ENCODE measurements around the gene RNF168. TPM values are rescaled to one million over a fixed set of nuclear protein-coding genes. Genes with fewer than 3 reads are reported as not detected.
A peak's percentile ranks its signal among the peaks of the same experiment; 100 is the strongest.
"Not testable (repeated sequence)": the region's sequence is repeated elsewhere in the genome, so short reads cannot be mapped to it uniquely, and the experiment has no call there.

The RNF168 gene
- total and polyA plus RNA-seq, 7 donors: 3.6 to 22.1 (median 11.6) TPM

GRCh38 chr3:196463804-196464203 lies 39.8 kb downstream of the RNF168 start:
- Histone ChIP-seq H3K36me3 (ENCODE audit: insufficient read depth in 1 of 2, low read depth in 1 of 2) (peaks cover 0 to 9% of the 10 kb centered on the region in 2 donors), H3K27me3 (ENCODE audit: insufficient read depth in 3 of 3, low read length in 2 of 3) (no peaks in the 10 kb centered on the region), H3K9me3 (no peaks in the 10 kb centered on the region), H3K27ac (no peak overlapping the region), H3K4me3 (no peak overlapping the region), H3K4me1 (no peaks in the 10 kb centered on the region)
- intact Hi-C loops (cut with DNase I): no loop called here
- no peak for TF ChIP-seq CTCF (IDR thresholded peaks at IDR 0.05)
- ATAC-seq (peak in 3 of 4 donors; percentile 53 to 79 (median 58)), DNase-seq (no peak)
- 49 to 81% (median 57%) methylated on average over 3 of the region's 3 CpGs for WGBS, 3 donors

GRCh38 chr3:196463478-196463756 lies 40.2 kb downstream of the RNF168 start:
- DNase-seq (no peak), ATAC-seq (no peak)
- no peak for TF ChIP-seq CTCF (IDR thresholded peaks at IDR 0.05)
- intact Hi-C loops (cut with DNase I): no loop called here
- Histone ChIP-seq H3K4me3 (no peak overlapping the region), H3K36me3 (ENCODE audit: insufficient read depth in 1 of 2, low read depth in 1 of 2) (peaks cover 0 to 5% of the 10 kb centered on the region in 2 donors), H3K27ac (no peak overlapping the region), H3K9me3 (no peaks in the 10 kb centered on the region), H3K27me3 (ENCODE audit: insufficient read depth in 3 of 3, low read length in 2 of 3) (no peaks in the 10 kb centered on the region), H3K4me1 (no peaks in the 10 kb centered on the region)
- 51 to 91% (median 60%) methylated on average over 2 of the region's 2 CpGs for WGBS, 3 donors

- intact Hi-C loops (cut with DNase I); H3K9me3 ChIP-seq; H3K4me3 ChIP-seq; H3K27ac ChIP-seq; DNase-seq; H3K27me3 ChIP-seq (ENCODE audit: insufficient read depth in 3 of 3, low read length in 2 of 3); H3K36me3 ChIP-seq (ENCODE audit: insufficient read depth in 1 of 2, low read depth in 1 of 2); ATAC-seq; H3K4me1 ChIP-seq: not testable (repeated sequence)
- WGBS, 3 donors: 97 to 100% (median 98%) methylated on average over 1 of the region's 1 CpG
Measured at GRCh38 chr3:196462680-196463477, 40.7 kb downstream of the RNF168 start.

- no peak overlapping the region for H3K27ac ChIP-seq
- H3K27me3 ChIP-seq (ENCODE audit: insufficient read depth in 3 of 3, low read length in 2 of 3): no peaks in the 10 kb centered on the region
- no peaks in the 10 kb centered on the region for H3K4me1 ChIP-seq
- no peak overlapping the region for H3K4me3 ChIP-seq
- intact Hi-C loops (cut with DNase I): loop anchor here in 1 of 2 donors (5.0 kb wide), 1 partner anchor 44 kb away; the partner anchor contains the start of gene RNF168
- ATAC-seq: no peak
- no peak for TF ChIP-seq CTCF (IDR thresholded peaks at IDR 0.05)
- H3K36me3 ChIP-seq (ENCODE audit: insufficient read depth in 1 of 2, low read depth in 1 of 2): no peaks in the 10 kb centered on the region
- DNase-seq: no peak
- WGBS, 3 donors: 83 to 87% (median 85%) methylated on average over 4 of the region's 4 CpGs
- H3K9me3 ChIP-seq: no peaks in the 10 kb centered on the region
Measured at GRCh38 chr3:196458063-196458462, 45.5 kb downstream of the RNF168 start.

- H3K9me3 ChIP-seq; H3K4me1 ChIP-seq; H3K27me3 ChIP-seq (ENCODE audit: insufficient read depth in 3 of 3, low read length in 2 of 3); H3K4me3 ChIP-seq; DNase-seq; ATAC-seq; H3K36me3 ChIP-seq (ENCODE audit: insufficient read depth in 1 of 2, low read depth in 1 of 2); H3K27ac ChIP-seq: not testable (repeated sequence)
- WGBS, 3 donors: 70 to 92% (median 71%) methylated on average over 7 of the region's 7 CpGs
- intact Hi-C loops (cut with DNase I): loop anchor here in 1 of 2 donors (5.0 kb wide), 1 partner anchor 45 kb away; the partner anchor contains the start of gene RNF168
Measured at GRCh38 chr3:196457470-196457869, 46.1 kb downstream of the RNF168 start.
